ENCODE results near the gene MRGPRX3. TPM values are rescaled to one million over a fixed set of nuclear protein-coding genes. Genes with fewer than 3 reads are reported as not detected.

Gene MRGPRX3
- total and polyA plus RNA-seq, 2 of the 8 experiments (the other 6 are each of a cell fraction or from before 2014, with no cell fraction given), result not detected

- POLR2A ChIA-PET (ENCODE audit: partially characterized antibody), result no interaction called here
- H3K79me1 ChIP-seq (ENCODE audit: low read depth, low read length), result no peaks in the 10 kb centered on the region
- H2AK5ac ChIP-seq (ENCODE audit: low read depth, low read length), result no peak overlapping the region
- H4K91ac ChIP-seq (replicated peaks; ENCODE audit: insufficient read length, low read length), result no peak overlapping the region
- WGBS, 2 experiments (ENCODE audit: extremely low coverage in 1 of 2, insufficient coverage in 1 of 2, insufficient read length in 1 of 2, insufficient replicate concordance in 2 of 2, low coverage in 1 of 2, low lambda C conversion rate in 2 of 2, missing lambda C conversion rate in 1 of 2), result 75% methylated on average over 5 of the region's 5 CpGs; no CpG with 5 or more reads in 1 of the 2 experiments
- H4K20me1 ChIP-seq (replicated peaks in 1 of 2; ENCODE audit: control insufficient read depth in 1 of 2, insufficient read depth in 2 of 2, low read length in 2 of 2), result no peaks in the 10 kb centered on the region
- no peaks in the 10 kb centered on the region for H3K9me3 ChIP-seq (ENCODE audit: insufficient read depth in 2 of 2, low read depth in 1 of 2, low read length in 1 of 2)
- no peak overlapping the region for H3K4me2 ChIP-seq (ENCODE audit: insufficient read depth in 1 of 2, low read depth in 2 of 2, low read length in 2 of 2)
- H4K8ac ChIP-seq (ENCODE audit: extremely low read depth, insufficient read depth, low read length), result no peak overlapping the region
- H3K27ac ChIP-seq (ENCODE audit: low read depth, low read length), result no peak overlapping the region
- H3K4me1 ChIP-seq (replicated peaks in 1 of 4; ENCODE audit: control insufficient read depth in 3 of 4, insufficient read depth in 4 of 4, low read length in 3 of 4), result no peaks in the 10 kb centered on the region
- H3K9ac ChIP-seq (replicated peaks in 1 of 4; ENCODE audit: extremely low read depth in 1 of 4, low read depth in 3 of 4, low read length in 3 of 4), result no peak overlapping the region
- H2BK15ac ChIP-seq (ENCODE audit: low read length), result no peak overlapping the region
- H2BK120ac ChIP-seq (replicated peaks; ENCODE audit: low read depth, low read length), result no peak overlapping the region
- H2BK20ac ChIP-seq (ENCODE audit: low read length), result no peak overlapping the region
- H2BK12ac ChIP-seq (ENCODE audit: low read depth, low read length), result no peak overlapping the region
- DNase-seq (ENCODE audit: low read depth in 1 of 2, low spot score in 2 of 2), result no peak
- CTCF ChIA-PET (ENCODE audit: partially characterized antibody), result interaction anchor here (1.0 to 3.8 kb wide), 7 partner anchors 9 to 60 kb away, joined by 3 to 26 read pairs (median 6); no protein-coding TSS in a partner anchor
- H3K23ac ChIP-seq (ENCODE audit: insufficient read length), result no peak overlapping the region
- no peak overlapping the region for H3K4me3 ChIP-seq (ENCODE audit: extremely low read depth in 1 of 4, insufficient read depth in 2 of 4, low read depth in 3 of 4, low read length in 4 of 4)
- no peaks in the 10 kb centered on the region for H3K23me2 ChIP-seq (ENCODE audit: low read depth, low read length)
- no peak overlapping the region for H2AFZ ChIP-seq (ENCODE audit: low read length)
- no peak overlapping the region for H4K5ac ChIP-seq (ENCODE audit: insufficient read length, low read depth, low read length)
- no peak overlapping the region for H2BK5ac ChIP-seq (ENCODE audit: low read depth, low read length)
- H3K27me3 ChIP-seq (replicated peaks in 1 of 4; ENCODE audit: control insufficient read depth in 3 of 4, extremely low read depth in 1 of 4, insufficient read depth in 3 of 4, low read length in 3 of 4), result no peaks in the 10 kb centered on the region
- H3K4ac ChIP-seq (replicated peaks; ENCODE audit: insufficient read length, low read depth, low read length), result no peak overlapping the region
- no peak for FAIRE-seq
- H3K36me3 ChIP-seq (ENCODE audit: control insufficient read depth in 2 of 4, insufficient read depth in 4 of 4, low read length in 3 of 4), result no peaks in the 10 kb centered on the region
- no peak overlapping the region for H3K14ac ChIP-seq (ENCODE audit: insufficient read length)
- no peaks in the 10 kb centered on the region for H3K79me2 ChIP-seq (ENCODE audit: control insufficient read depth in 1 of 2, insufficient read depth in 2 of 2, low read length in 2 of 2)
- no peak overlapping the region for H3K56ac ChIP-seq (replicated peaks; ENCODE audit: insufficient read length, low read depth, low read length)
- H3K18ac ChIP-seq (ENCODE audit: extremely low read depth, low read length), result no peak overlapping the region
- no peak for TF ChIP-seq ATF3 (IDR thresholded peaks at IDR 0.05; ENCODE audit: insufficient read depth, low read depth, low read length)
- TF ChIP-seq EZH2 (IDR thresholded peaks at IDR 0.05; ENCODE audit: low read depth, low read length, severe bottlenecking), result no peak
- no peak for TF ChIP-seq CTBP2 (IDR thresholded peaks at IDR 0.05; ENCODE audit: borderline replicate concordance, insufficient read depth, insufficient read length, low read length)
- TF ChIP-seq SP2 (IDR thresholded peaks at IDR 0.05; ENCODE audit: low read length), result no peak
- no peak for TF ChIP-seq TCF12 (IDR thresholded peaks at IDR 0.05; ENCODE audit: low read depth, low read length)
- TF ChIP-seq, protein P1, sequence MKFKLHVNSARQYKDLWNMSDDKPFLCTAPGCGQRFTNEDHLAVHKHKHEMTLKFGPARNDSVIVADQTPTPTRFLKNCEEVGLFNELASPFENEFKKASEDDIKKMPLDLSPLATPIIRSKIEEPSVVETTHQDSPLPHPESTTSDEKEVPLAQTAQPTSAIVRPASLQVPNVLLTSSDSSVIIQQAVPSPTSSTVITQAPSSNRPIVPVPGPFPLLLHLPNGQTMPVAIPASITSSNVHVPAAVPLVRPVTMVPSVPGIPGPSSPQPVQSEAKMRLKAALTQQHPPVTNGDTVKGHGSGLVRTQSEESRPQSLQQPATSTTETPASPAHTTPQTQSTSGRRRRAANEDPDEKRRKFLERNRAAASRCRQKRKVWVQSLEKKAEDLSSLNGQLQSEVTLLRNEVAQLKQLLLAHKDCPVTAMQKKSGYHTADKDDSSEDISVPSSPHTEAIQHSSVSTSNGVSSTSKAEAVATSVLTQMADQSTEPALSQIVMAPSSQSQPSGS (IDR thresholded peaks at IDR 0.05; ENCODE audit: low read length), result no peak
- TF ChIP-seq, protein P2, sequence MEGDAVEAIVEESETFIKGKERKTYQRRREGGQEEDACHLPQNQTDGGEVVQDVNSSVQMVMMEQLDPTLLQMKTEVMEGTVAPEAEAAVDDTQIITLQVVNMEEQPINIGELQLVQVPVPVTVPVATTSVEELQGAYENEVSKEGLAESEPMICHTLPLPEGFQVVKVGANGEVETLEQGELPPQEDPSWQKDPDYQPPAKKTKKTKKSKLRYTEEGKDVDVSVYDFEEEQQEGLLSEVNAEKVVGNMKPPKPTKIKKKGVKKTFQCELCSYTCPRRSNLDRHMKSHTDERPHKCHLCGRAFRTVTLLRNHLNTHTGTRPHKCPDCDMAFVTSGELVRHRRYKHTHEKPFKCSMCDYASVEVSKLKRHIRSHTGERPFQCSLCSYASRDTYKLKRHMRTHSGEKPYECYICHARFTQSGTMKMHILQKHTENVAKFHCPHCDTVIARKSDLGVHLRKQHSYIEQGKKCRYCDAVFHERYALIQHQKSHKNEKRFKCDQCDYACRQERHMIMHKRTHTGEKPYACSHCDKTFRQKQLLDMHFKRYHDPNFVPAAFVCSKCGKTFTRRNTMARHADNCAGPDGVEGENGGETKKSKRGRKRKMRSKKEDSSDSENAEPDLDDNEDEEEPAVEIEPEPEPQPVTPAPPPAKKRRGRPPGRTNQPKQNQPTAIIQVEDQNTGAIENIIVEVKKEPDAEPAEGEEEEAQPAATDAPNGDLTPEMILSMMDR (IDR thresholded peaks at IDR 0.05; ENCODE audit: control extremely low read depth in 1 of 3, insufficient read depth in 1 of 3, low read depth in 1 of 3, low read length in 3 of 3), result no peak
- no peak for TF ChIP-seq SP4 (IDR thresholded peaks at IDR 0.05; ENCODE audit: low read length)
- TF ChIP-seq CREB1 (IDR thresholded peaks at IDR 0.05), result no peak
- no peak for TF ChIP-seq POU5F1 (IDR thresholded peaks at IDR 0.05; ENCODE audit: low read depth, low read length)
These were observed 11.9 kb downstream of the MRGPRX3 start for GRCh38 chr11:18144243-18144642.
